PFSK-1 (cell line): ENCODE results near the gene METTL24.

Source experiments
- POLR2AphosphoS5 ChIP-seq: IDR thresholded peaks from 2 replicates; pipeline ENCODE4 v1.6.1; 2012; ENCODE audit warnings: low read depth, mild to moderate bottlenecking, control low read depth, low read length, moderate library complexity
- TAF1 ChIP-seq: IDR thresholded peaks from 2 replicates; pipeline ENCODE4 v1.6.1; 2012; ENCODE audit warnings: low read length, control low read depth, borderline replicate concordance; ENCODE audit not compliant: insufficient read depth

- TF ChIP-seq POLR2AphosphoS5: no peak
- no peak for TF ChIP-seq TAF1
Measured at GRCh38 chr6:110283657-110284056, 74.5 kb downstream of the METTL24 start.
